Gastrocnemius medialis (tissue), 4 donors: ENCODE measurements around the gene ADAMTSL2. TPM values are rescaled to one million over a fixed set of nuclear protein-coding genes. Genes with fewer than 3 reads are reported as not detected.

Experiments
- ATAC-seq, 2 donors: fragments of 150-250 bp; one replicate each; pipeline ENCODE4 v1.9.1; 2016
- DNase-seq, 2 donors: peaks; one replicate each; pipeline ENCODE4 v3.0.0-alpha.2; 2019
- H3K27ac ChIP-seq, 4 donors: fragments of 200-600 bp; sonication (generic); 1 replicate in 1 of 4; 2 replicates in 3 of 4; pipeline ENCODE4 v1.5.1; 2016 to 2018; ENCODE audit warnings: mild to moderate bottlenecking in 2 of 4, moderate library complexity in 1 of 4
- H3K27me3 ChIP-seq, 3 donors: fragments of 200-600 bp; sonication (generic) in 2 of 3; 1 replicate in 1 of 3; 2 replicates in 2 of 3; pipeline versions ENCODE4 v1.5.1 to v1.6.0; 2016 to 2019; ENCODE audit warnings: mild to moderate bottlenecking in 1 of 3, moderate library complexity in 1 of 3
- H3K36me3 ChIP-seq, 2 donors: fragments of 200-600 bp; sonication (generic) in 1 of 2; one replicate each; pipeline ENCODE4 v1.5.1; 2017 to 2018
- H3K4me1 ChIP-seq, 2 donors: fragments of 200-600 bp; sonication (generic) in 1 of 2; one replicate each; pipeline ENCODE4 v1.5.1; 2016 to 2017; ENCODE audit warnings: mild to moderate bottlenecking in 2 of 2
- H3K4me3 ChIP-seq, 4 donors: fragments of 200-600 bp; sonication (generic) in 3 of 4; 1 replicate in 1 of 4; 2 replicates in 3 of 4; pipeline ENCODE4 v1.5.1; 2016 to 2019; ENCODE audit warnings: mild to moderate bottlenecking in 2 of 4
- H3K9me3 ChIP-seq, 3 donors: fragments of 200-600 bp; sonication (generic) in 2 of 3; 1 replicate in 1 of 3; 2 replicates in 2 of 3; pipeline ENCODE4 v1.5.1; 2016 to 2019
- CTCF ChIP-seq, 5 experiments: fragments of 450-650 bp in 3 of 5; fragments of 200-600 bp in 2 of 5; sonication (generic) in 2 of 5; IDR thresholded peaks in 4 of 5; conservative IDR thresholded peaks in 1 of 5; 1 replicate in 4 of 5; 2 replicates in 1 of 5; pipeline ENCODE4 v1.5.1; 2016 to 2019; ENCODE audit warnings: antibody characterized with exemption in 5 of 5, mild to moderate bottlenecking in 3 of 5, moderate library complexity in 3 of 5
- POLR2A ChIP-seq, 2 donors: fragments of 450-650 bp; IDR thresholded peaks; one replicate each; pipeline ENCODE4 v1.6.1; 2017; ENCODE audit warnings: antibody characterized with exemption in 2 of 2, mild to moderate bottlenecking in 2 of 2, moderate library complexity in 2 of 2
- in situ Hi-C, 4 donors: fragments of 200-750 bp; cut with MboI; loops; one replicate each; pipeline versions ENCODE4 v1.15.0 to v1.8.0; 2017; ENCODE audit warnings: low sequenced_read_pairs in 4 of 4
- intact Hi-C: fragments of 100-400 bp; cut with DNase I; formaldehyde crosslinking; loops from one replicate; pipeline ENCODE4 v1.15.1; 2023; ENCODE audit warnings: low total_unique reads
- total RNA-seq, 4 donors: library from RNA; depleted of rRNA; stranded (reverse); fragments of >200 nt; gene quantifications; one replicate each; pipeline versions ENCODE4 v1.1.0 to v1.2.3, GENCODE V29; 2016

The ADAMTSL2 gene
- total RNA-seq, 4 donors from 2014 or later: 0.10 to 1.8 (median 0.44) TPM

GRCh38 chr9:133517711-133518110 is 16.8 kb upstream of the ADAMTSL2 start:
- no peaks in the 10 kb centered on the region for H3K4me1 ChIP-seq

GRCh38 chr9:133518200-133518599 is 16.3 kb upstream of the ADAMTSL2 start:
- TF ChIP-seq CTCF (IDR thresholded peaks at IDR 0.05 in 4 of 5, conservative IDR thresholded peaks at IDR 0.05 in 1 of 5): no peak
- TF ChIP-seq POLR2A (IDR thresholded peaks at IDR 0.05): no peak

More at GRCh38 chr9:133517711-133518110, 16.8 kb upstream of the ADAMTSL2 start:
- DNase-seq (no peak), ATAC-seq (no peak)
- in situ Hi-C loops (no loop called here), intact Hi-C loops (no loop called here)
- H3K27ac ChIP-seq: no peak overlapping the region
- H3K9me3 ChIP-seq: no peaks in the 10 kb centered on the region
- H3K36me3 ChIP-seq: no peaks in the 10 kb centered on the region
- TF ChIP-seq CTCF (IDR thresholded peaks at IDR 0.05 in 4 of 5, conservative IDR thresholded peaks at IDR 0.05 in 1 of 5) (no peak), POLR2A (IDR thresholded peaks at IDR 0.05) (no peak)
- H3K4me3 ChIP-seq: no peak overlapping the region
- no peaks in the 10 kb centered on the region for H3K27me3 ChIP-seq

GRCh38 chr9:133518706-133519449 is 15.6 kb upstream of the ADAMTSL2 start:
- Histone ChIP-seq H3K4me1 (no peaks in the 10 kb centered on the region), H3K27ac (no peak overlapping the region), H3K36me3 (no peaks in the 10 kb centered on the region), H3K4me3 (no peak overlapping the region), H3K9me3 (no peaks in the 10 kb centered on the region), H3K27me3 (no peaks in the 10 kb centered on the region)
- DNase-seq (no peak), ATAC-seq (no peak)
- in situ Hi-C loops: no loop called here
- TF ChIP-seq POLR2A (IDR thresholded peaks at IDR 0.05) (no peak), CTCF (IDR thresholded peaks at IDR 0.05 in 4 of 5, conservative IDR thresholded peaks at IDR 0.05 in 1 of 5) (no peak)
- intact Hi-C loops: no loop called here

More at GRCh38 chr9:133518200-133518599, 16.3 kb upstream of the ADAMTSL2 start:
- DNase-seq (no peak), ATAC-seq (no peak)
- no peaks in the 10 kb centered on the region for H3K27me3 ChIP-seq
- intact Hi-C loops: no loop called here
- no peak overlapping the region for H3K27ac ChIP-seq
- in situ Hi-C loops: no loop called here
- H3K4me1 ChIP-seq: no peaks in the 10 kb centered on the region
- no peak overlapping the region for H3K4me3 ChIP-seq
- H3K36me3 ChIP-seq: no peaks in the 10 kb centered on the region
- H3K9me3 ChIP-seq: no peaks in the 10 kb centered on the region

- ATAC-seq (no peak), DNase-seq (no peak)
- H3K9me3 ChIP-seq: no peaks in the 10 kb centered on the region
- no peak overlapping the region for H3K27ac ChIP-seq
- in situ Hi-C loops: no loop called here
- no peaks in the 10 kb centered on the region for H3K27me3 ChIP-seq
- no peaks in the 10 kb centered on the region for H3K4me1 ChIP-seq
- no peaks in the 10 kb centered on the region for H3K36me3 ChIP-seq
- no peak overlapping the region for H3K4me3 ChIP-seq
- intact Hi-C loops: no loop called here
- TF ChIP-seq CTCF (IDR thresholded peaks at IDR 0.05 in 4 of 5, conservative IDR thresholded peaks at IDR 0.05 in 1 of 5) (no peak), POLR2A (IDR thresholded peaks at IDR 0.05) (no peak)
Measured at GRCh38 chr9:133519693-133520092, 14.8 kb upstream of the ADAMTSL2 start.
